DMS79 (cell line): ENCODE results near the gene SLC39A10.
"Not testable (repeated sequence)": the region's sequence is repeated elsewhere in the genome, so short reads cannot be mapped to it uniquely, and the experiment has no call there.

Source experiments
- DNase-seq: peaks from one replicate; lab custom pipeline; 2025; lab: John Stamatoyannopoulos, UW

Gene SLC39A10

DNA sequence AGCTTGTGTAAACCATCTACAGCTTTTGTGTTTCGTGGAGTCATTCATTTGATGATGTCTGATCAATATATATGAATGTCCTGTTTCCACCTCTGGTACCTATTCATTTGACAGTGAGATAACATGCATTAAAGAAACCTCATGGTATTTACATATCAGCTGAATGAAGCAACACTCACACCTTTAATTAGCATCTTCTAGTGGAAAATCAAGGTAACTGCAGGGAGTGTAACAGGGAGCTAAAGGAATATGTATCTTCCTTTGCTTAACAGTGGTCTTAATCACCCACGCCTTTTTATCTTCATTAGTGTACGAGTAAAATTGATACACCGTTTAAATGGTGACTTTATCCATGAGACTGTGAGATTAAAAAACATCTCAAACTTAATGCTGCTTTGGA is 15.6 kb downstream of the SLC39A10 start:
- DNase-seq, result no peak

DNA sequence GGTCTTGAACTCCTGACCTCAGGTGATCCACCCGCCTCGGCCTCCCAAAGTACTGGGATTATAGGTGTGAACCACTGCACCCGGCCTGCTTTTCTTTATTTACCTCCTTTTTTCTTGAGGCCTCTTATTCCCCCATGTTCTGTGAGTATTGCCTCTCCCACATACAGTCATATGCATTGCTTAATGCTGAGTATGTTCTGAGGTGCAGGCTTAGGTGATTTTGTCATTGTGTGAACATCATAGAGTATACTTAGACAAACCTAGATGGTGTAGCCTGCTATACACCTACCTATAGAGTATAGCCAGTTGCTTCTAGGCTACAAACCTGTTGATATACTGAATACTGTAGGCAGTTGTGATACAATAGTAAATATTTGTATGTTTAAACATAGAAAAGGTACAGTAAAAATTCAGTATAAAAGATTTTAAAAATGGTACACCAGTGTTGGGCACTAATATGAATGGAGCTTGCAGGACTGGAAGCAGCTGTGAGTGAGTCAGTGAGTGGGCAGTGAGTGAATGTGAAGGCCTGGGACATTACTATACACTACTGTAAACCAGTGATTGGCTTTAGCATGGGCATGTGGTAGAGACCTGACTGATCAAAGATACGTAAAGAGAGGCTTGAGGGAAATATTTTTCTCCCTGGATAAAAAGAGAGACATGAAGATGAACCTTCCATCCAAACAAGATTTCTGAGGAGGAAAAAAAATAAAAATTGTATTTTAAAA is 17.6 kb downstream of the SLC39A10 start:
- DNase-seq, result no peak

DNA sequence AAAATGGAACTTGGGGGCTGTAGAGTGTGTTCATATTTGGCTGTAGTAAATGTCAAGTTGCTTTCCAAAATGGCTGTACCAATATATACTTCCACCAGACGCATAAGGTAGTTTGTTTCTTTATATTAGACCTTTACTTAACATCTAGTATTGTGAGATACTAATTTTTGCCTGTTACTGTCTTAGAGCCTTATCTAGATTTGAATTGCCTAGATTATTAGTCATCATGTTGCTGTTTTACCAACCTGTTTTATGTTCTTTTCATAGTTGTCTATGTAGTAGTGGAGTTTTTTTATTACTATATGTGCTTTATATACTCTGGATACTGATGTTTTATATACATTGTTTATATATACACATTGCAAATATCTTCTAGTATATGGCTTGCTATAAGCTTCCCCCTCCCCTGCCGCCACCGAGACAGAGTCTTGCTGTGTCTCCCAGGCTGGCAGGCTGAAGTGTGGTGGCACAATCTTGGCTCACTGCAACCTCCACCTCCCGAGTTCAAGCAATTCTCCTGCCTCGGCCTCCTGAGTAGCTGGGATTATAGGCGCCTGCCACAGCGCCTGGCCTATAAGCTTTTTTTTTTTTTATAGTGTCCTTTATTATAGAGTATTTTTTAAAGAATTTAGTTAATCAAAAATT is 18.9 kb downstream of the SLC39A10 start:
- no peak for DNase-seq

DNA sequence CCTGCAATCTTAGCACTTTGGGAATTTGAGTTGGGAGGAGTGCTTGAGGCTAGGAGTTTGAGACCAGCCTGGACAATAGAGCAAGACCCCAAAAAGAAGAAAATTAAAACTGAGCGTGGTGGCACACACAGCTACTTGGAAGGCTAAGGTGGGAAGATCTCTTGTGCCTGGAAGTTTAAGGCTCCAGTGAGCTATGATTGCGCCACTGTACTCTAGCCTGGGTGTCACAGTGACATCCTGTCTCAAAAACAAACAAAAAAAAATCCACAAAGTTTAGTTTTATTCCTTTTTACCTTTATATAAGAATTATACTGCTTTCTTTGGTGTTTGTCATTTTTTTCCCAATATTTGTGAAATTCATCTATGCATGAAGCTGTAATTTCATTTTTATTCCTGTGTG is 20.3 kb downstream of the SLC39A10 start:
- DNase-seq, result no peak

DNA sequence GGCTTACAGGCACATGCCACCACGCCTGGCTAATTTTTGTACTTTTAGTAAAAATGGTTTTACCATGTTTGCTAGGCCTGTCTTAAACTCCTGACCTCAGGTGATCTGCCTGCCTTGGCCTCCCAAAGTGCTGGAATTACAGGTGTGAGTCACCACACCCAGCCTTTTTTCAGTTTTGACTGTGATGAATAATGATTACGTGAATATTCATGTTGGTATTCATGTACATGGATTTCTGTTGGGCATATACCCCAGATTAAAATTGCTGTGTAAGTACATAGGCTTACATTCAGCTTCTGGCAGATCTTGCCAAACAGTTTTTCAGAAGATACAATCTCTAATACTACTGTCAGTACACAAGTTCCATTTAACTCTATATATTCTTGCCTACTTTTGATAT is 20.9 kb downstream of the SLC39A10 start:
- no peak for DNase-seq

DNA sequence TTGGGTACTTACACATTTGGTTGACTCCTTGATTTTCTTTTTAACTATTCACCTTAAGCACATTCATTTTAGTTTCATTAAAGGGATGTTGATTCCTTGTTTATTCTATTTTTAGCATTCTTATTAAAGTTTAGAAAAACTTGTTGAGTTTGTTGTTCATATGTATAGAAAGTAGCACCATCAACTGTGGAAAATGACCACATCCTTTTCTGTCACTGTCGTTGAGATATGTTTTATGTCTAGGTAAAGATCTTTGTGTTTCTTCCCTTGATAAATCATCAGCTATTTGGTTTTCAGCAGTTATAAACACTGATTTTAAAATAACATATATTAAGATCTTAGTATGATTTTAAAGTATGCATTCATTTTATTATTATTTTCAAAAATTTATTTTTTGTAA is 25.1 kb downstream of the SLC39A10 start:
- DNase-seq, result no peak

DNA sequence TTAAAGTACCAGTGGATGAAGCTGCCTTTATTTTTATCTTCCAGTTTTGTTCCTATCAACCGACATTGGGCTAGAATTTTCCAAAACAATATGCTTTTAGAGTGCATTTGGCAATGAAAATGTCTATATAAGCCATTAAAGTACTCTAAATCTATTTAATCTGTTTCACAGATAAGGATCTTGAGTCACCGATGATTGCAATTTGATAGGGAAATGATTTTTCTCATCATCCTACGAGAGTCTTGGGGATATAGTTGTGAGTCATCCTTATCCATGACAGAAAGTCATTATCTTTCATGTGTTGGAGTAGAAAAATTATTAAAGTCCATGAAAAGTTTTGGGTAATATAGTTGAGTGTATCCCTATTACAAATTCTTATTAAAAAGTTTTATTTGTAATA is 26.1 kb downstream of the SLC39A10 start:
- no peak for DNase-seq

DNA sequence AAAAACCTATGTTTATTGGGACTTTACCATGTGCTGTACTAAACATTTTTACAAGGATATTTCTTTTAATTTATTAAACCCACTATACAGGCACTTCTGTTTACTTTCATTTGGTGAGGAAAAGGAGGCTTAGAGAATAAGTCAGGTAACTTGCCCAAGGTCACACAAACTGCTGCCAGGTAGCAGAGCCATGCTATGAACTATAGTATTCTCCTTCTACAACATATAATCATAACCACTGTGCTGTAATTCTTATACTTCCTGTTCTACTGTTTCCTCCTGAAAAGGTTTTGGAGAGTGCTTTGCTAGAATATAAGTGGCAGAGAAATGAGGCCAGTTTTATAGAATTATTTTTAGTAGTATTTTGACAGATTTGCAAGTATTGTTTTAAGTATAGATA is 29.5 kb downstream of the SLC39A10 start:
- no peak for DNase-seq

DNA sequence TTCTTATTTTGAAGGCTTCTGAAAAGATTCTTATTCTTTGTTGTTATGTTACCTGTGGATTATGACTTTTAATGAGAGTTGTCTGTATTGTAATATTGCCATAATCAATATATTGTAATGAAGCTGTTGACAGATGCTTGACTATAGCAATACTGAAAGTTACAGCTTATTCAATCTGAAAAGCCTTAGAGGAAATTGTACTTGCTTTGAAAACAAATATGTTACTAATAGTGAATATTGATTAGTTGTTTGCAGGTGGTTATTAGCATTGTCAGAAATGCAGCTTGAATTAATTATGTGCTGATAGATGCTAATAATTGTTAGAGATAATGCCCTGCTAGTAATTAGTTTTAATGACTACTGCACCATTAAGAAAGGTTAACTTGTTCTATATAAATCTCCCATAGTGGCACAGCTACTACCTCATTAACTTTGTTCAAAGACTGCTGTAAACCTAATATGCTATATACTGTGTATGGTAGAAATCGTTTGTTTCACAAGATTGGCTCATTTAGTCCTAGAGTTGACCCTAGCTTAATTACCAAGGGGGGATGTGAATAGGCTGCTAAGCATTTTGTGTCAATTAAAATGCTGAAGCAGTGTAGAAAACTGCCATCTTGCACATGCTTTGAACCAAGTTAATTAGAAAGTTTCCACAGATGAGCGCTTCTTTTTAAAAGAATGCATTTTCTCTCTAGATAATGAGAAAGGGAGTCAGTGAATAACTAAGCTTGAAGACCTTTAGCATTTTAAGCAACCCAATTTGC is 30.5 kb downstream of the SLC39A10 start:
- DNase-seq, result no peak

DNA sequence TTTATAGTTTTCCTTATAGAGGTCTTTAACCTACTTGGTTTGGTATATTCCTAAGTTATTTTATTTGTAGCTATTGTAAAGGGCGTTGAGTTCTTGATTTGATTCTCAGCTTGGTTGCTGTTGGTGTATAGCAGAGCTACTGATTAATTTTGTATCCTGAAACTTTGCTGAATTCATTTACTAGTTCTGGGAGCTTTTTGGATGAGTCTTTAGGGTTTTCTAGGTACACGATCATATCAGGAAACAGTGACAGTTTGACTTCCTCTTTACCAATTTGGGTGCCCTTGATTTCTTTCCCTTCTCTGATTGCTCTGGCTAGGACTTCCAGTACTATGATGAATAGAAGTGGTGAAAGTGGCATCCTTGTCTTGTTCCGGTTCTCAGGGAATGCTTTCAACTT is 35.5 kb downstream of the SLC39A10 start:
- DNase-seq, result not testable (repeated sequence)

DNA sequence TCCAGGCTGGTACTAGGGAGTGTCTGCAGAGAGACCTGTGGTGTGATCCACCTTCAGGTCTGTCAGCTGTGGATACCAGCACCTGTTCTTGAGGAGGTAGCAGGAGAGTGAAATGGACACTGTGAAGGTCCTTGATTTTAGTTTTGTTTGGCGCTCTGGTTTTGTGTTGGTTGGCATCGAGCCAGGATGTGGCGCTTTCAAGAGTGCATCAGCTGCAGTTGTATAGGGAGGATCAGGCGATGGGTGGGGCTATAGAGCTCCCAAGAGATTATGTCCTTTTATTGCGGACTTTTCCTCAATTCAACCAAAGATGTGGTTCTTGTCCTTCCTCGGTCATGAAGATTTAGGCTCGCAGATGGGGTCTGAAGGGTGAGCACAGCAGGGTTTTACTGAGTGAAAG is 37.5 kb downstream of the SLC39A10 start:
- no peak for DNase-seq

DNA sequence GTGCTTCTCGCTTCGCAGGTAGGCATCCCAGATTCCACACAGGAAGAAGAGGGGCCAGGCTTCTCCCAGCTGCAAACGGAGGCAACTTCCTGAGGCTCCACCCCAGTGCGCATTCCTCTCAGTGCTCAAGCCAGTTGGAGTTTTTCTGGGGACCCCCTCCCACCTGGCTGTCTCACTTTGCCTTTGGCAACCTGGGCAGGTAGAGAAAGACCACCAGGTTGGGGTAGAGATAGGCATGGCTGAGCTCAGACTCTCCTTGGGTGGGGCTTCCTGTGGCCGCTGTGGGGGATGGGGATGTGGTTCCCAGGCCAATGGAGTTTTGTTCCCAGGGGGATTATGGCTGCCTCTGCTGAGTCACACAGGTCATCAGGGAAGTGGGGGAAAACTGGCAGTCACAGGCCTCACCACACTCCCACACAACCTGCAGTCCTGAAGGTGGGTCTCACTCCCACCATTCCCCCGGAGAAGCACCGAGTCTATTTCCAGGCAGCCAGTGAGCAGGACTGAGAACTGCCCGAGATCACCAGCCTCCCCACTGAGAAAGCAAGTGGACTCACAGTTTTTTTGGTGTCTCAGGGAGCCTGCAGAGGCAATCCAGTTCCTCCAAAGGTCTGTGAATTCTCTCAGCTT is 38.1 kb downstream of the SLC39A10 start:
- DNase-seq, result no peak

DNA sequence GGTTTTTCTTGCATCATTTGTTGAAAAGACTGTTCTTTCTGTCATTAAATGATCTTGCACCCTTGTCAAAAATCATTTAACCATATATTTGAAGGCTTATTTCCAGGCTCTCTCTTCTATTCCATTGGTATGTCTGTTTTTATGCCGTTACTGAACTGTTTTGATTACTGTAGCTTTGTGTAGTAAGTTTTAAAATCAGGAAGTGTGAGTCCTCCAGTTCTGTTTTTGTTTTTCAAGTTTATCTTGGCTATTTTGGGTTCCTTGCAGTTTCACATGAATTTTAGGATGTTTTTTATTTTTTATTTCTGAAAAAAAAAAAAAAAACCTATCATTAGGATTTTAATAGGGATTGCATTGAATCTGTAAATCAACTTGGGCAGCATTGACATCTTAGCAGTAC is 39.0 kb downstream of the SLC39A10 start:
- no peak for DNase-seq

DNA sequence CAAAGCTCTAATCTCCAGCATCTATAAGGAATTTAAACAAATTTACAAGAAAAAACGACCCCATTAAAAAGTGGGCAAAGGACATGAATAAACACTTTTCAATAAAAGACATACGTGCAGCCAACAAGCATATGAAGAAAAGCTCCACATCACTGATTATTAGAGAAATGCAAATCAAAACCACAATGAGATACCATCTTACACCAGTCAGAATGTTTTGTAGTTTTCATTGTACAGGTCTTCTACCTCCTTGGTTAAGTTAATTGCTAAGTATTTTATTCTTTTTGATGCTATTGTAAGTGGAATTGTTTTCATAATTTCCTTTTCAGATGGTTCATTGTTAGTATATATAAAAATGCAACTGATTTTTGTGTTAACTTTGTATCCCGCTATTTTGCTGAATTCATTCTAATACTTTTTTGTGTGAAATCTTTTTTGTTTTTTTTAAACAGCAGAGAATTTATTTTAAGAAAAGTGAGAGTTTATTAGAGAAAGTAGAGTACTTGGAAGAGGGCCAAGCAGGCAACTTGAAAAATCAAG is 40.7 kb downstream of the SLC39A10 start:
- DNase-seq, result no peak

DNA sequence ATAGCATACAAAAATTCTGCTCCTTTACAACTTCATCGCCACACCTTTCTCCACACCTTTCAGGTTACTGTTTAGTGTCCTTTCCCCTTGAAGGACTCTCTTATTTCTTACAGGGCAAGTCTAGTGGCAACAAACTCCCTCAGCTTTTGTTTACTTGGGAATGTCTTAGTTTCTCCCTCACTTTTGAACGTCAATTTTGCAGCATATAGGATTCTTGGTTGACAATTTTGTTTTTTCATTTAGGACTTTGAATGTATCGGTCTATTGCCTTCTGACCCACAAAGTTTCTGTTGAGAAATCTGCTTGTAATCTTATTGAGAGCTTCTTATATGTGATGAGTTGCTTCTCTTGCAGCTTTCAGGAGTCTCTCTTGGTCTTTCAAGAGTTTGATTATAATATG is 43.5 kb downstream of the SLC39A10 start:
- DNase-seq, result no peak

DNA sequence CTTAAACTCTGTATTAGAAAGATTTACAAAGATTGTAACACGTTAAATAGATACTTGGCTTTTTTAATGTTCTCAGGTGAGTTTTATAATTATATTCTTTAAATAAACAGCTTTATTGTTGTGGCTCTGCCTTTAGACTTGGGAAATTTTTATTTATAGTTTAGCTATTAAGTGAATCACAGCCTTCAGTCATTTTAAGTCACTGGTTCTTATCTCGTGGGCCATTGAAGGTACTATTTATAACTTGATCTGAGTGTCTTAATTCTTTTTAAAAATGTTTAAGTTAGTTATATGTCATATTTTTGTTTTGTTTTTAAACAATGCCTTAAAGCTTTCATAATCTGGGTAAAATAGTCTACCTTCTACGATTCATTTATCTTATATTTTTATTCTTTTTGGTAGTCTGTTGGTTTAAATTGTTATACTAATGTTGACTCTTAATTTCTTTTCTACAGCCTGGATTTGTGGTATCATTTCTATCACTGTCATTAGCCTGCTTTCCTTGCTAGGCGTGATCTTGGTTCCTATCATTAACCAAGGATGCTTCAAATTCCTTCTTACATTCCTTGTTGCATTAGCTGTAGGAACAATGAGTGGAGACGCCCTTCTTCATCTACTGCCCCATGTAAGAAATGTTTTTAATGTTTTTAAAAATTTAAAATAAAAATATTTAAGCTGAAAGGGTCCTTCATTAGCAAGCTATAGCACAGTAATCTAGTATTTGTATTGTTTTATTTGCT is 49.3 kb downstream of the SLC39A10 start:
- DNase-seq, result no peak

DNA sequence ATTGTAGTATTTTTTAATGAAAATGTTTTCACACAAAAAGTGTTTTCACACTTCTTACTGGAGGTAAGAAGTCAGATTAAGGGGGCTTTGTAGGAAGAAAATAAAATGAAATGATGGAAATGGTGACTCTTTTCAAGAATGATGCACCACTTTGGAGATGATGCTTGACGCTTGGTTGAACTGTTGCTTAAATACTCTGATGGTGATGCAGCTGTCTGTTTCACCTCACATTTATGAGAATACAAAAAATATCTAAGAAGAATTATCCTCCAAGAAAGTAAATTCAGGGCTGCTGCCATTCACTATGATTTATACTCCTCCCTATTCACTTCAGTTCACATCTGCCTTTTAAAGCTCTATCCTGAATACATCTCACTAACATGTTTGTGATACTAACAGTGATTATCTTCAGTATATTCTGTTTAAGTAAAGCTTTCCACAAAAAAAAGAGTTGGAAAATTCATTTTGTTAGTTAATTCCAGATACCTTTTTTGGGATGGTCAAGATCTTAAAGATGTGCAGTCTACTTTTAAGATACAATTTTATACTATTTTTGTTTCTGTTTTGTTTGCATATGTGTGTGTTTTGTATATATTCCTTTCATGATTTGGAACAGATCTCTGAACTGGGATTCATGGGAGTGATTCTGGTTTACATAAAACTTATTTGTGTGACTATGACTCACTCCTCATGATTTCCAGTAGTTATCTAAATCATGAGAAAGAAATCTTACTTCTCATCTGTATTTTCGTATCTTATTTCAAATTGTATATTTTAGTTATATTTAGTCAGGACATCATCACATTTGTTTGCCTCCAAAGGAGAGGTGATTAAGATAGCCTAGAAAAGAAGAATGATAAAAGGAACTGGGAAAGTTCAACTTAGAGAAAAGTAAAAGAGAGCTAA is 53.1 kb downstream of the SLC39A10 start:
- DNase-seq, result no peak

DNA sequence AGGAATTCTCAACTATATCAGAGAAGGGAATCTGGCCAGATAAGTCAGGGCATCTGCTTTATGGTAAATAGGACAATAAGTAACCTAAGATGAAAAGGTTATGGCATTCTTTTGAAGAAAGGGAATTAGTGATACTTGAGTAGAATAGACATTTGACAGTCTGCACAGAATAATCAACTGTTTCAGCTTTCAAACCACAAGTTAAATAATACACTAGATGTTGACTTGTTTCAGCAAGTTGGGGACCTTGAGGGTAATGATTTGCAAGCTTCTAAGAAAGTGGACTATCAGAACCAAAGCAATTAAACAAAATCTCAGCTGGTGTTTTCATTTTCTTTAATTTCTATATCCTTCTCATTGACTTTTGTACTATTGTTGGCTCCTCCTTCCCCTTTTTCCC is 54.5 kb downstream of the SLC39A10 start:
- DNase-seq, result no peak

DNA sequence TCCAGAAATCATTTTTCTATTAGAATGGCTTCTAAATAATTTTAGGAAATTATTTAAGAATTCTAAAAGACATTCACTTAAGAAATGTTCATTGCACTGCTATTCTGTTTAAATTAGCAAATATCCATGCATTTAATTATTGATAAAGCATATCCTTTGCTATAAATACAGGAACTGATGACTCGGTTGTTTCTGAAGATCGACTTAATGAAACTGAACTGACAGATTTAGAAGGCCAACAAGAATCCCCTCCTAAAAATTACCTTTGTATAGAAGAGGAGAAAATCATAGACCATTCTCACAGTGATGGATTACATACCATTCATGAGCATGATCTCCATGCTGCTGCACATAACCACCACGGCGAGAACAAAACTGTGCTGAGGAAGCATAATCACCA is 59.4 kb downstream of the SLC39A10 start:
- no peak for DNase-seq

DNA sequence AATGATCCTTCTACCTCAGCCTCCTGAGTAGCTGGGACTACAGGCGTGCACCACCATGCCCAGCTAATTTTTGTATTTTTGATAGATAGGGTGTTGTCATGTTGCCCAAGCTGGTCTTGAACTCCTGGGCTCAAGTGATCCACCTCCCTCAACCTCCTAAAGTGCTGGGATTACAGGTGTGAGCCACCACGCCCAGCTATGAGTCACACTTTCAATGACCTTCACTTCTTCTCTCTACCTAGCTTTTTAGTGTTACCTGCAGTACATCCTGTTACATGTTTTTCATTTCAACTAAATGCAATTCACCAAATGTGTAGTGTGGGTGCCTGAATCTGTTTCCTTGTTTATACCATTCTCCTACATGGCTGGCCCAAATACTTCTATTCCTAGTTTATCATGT is 64.0 kb downstream of the SLC39A10 start:
- DNase-seq, result no peak

DNA sequence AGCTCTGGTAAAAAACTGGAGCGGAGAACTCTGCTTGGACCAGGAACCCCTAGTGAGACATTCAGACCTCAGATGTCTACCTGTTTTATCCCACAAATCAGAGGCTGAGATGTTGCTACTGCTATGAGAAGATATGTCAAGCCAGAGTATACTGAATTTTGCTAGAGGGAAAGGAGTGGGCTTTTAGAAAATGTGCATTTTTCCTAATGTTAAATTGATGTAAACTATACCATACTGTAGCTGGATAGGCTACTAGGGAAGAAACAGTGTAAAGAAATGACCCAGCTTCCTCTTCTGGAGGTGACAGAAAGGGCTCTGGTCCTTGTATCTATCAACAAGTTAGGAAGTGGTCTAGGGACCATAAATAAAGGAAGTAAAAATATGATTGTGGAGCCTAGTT is 65.0 kb downstream of the SLC39A10 start:
- DNase-seq, result no peak
